ENCODE results near the gene CLDN22.

Gene CLDN22

GRCh38 chr4:183345261-183345660 is 25.2 kb upstream of the CLDN22 start:
- no peak overlapping the region for H3K4ac ChIP-seq (ENCODE audit: low read length)

GRCh38 chr4:183344523-183345255 is 24.6 kb upstream of the CLDN22 start:
- Histone ChIP-seq H3K36me3 (replicated peaks in 1 of 2; ENCODE audit: control insufficient read depth in 2 of 2, insufficient read depth in 2 of 2, low read length in 2 of 2) (no peaks in the 10 kb centered on the region), H4K91ac (ENCODE audit: low read depth, low read length, poor library complexity) (no peak overlapping the region), H2BK15ac (ENCODE audit: low read length) (no peak overlapping the region), H3K27ac (replicated peaks; ENCODE audit: low read length) (no peak overlapping the region), H3K27me3 (ENCODE audit: control insufficient read depth in 3 of 3, insufficient read depth in 3 of 3, low read depth in 1 of 3, low read length in 3 of 3) (no peaks in the 10 kb centered on the region), H3K4me3 (ENCODE audit: low read length in 2 of 2) (peak overlapping the region in 1 of 2 donors; percentile 36), H3K14ac (ENCODE audit: low read length) (no peak overlapping the region), H4K8ac (ENCODE audit: low read depth, low read length) (no peak overlapping the region), H2AFZ (ENCODE audit: low read length) (no peak overlapping the region), H3K79me1 (ENCODE audit: low read depth, low read length) (no peaks in the 10 kb centered on the region), H2BK120ac (ENCODE audit: low read depth, low read length) (no peak overlapping the region), H2AK5ac (ENCODE audit: low read depth, low read length) (peak overlapping the region; percentile 32), H3K9me3 (replicated peaks in 1 of 2; ENCODE audit: control insufficient read depth in 2 of 2, insufficient read depth in 1 of 2, low read depth in 1 of 2, low read length in 2 of 2) (no peaks in the 10 kb centered on the region), H3K9ac (ENCODE audit: low read depth, low read length, poor library complexity) (no peak overlapping the region), H2BK5ac (ENCODE audit: low read length) (no peak overlapping the region), H3K4me2 (ENCODE audit: insufficient read depth, low read length, poor library complexity, severe bottlenecking) (no peak overlapping the region), H3K18ac (ENCODE audit: low read length) (peak overlapping the region; percentile 62), H3K23ac (ENCODE audit: low read depth, low read length, poor library complexity) (no peak overlapping the region), H2BK12ac (ENCODE audit: low read length) (no peak overlapping the region), H3K4me1 (ENCODE audit: control insufficient read depth in 2 of 2, insufficient read depth in 1 of 2, low read depth in 1 of 2, low read length in 2 of 2) (peaks cover 0 to 6% of the 10 kb centered on the region in 2 donors), H3K4ac (ENCODE audit: low read length) (no peak overlapping the region)
- no peak for DNase-seq (ENCODE audit: low spot score)
- WGBS, 2 donors (ENCODE audit: extremely low coverage in 2 of 2, insufficient read length in 2 of 2, insufficient replicate concordance in 1 of 2): no CpG with 5 or more reads among the region's 15 CpGs

More at GRCh38 chr4:183345261-183345660, 25.2 kb upstream of the CLDN22 start:
- no peak overlapping the region for H3K4me3 ChIP-seq (ENCODE audit: low read length in 2 of 2)
- no peak for DNase-seq (ENCODE audit: low spot score)
- no peaks in the 10 kb centered on the region for H3K27me3 ChIP-seq (ENCODE audit: control insufficient read depth in 3 of 3, insufficient read depth in 3 of 3, low read depth in 1 of 3, low read length in 3 of 3)
- no peak overlapping the region for H3K9ac ChIP-seq (ENCODE audit: low read depth, low read length, poor library complexity)
- no peak overlapping the region for H2AK5ac ChIP-seq (ENCODE audit: low read depth, low read length)
- no peak overlapping the region for H3K14ac ChIP-seq (ENCODE audit: low read length)
- H3K18ac ChIP-seq (ENCODE audit: low read length): no peak overlapping the region
- H3K79me1 ChIP-seq (ENCODE audit: low read depth, low read length): no peaks in the 10 kb centered on the region
- whole genome bisulfite sequencing, 2 donors (ENCODE audit: extremely low coverage in 2 of 2, insufficient read length in 2 of 2, insufficient replicate concordance in 1 of 2): no CpG with 5 or more reads among the region's 4 CpGs
- no peak overlapping the region for H3K4me2 ChIP-seq (ENCODE audit: insufficient read depth, low read length, poor library complexity, severe bottlenecking)
- H3K23ac ChIP-seq (ENCODE audit: low read depth, low read length, poor library complexity): no peak overlapping the region
- H3K27ac ChIP-seq (replicated peaks; ENCODE audit: low read length): no peak overlapping the region
- no peaks in the 10 kb centered on the region for H3K36me3 ChIP-seq (replicated peaks in 1 of 2; ENCODE audit: control insufficient read depth in 2 of 2, insufficient read depth in 2 of 2, low read length in 2 of 2)
- H4K8ac ChIP-seq (ENCODE audit: low read depth, low read length): no peak overlapping the region
- H3K9me3 ChIP-seq (replicated peaks in 1 of 2; ENCODE audit: control insufficient read depth in 2 of 2, insufficient read depth in 1 of 2, low read depth in 1 of 2, low read length in 2 of 2): no peaks in the 10 kb centered on the region
- H4K91ac ChIP-seq (ENCODE audit: low read depth, low read length, poor library complexity): no peak overlapping the region
- H2AFZ ChIP-seq (ENCODE audit: low read length): peak overlapping the region; percentile 62
- no peak overlapping the region for H2BK5ac ChIP-seq (ENCODE audit: low read length)
- H2BK15ac ChIP-seq (ENCODE audit: low read length): no peak overlapping the region
- H2BK12ac ChIP-seq (ENCODE audit: low read length): no peak overlapping the region
- H2BK120ac ChIP-seq (ENCODE audit: low read depth, low read length): no peak overlapping the region
- H3K4me1 ChIP-seq (ENCODE audit: control insufficient read depth in 2 of 2, insufficient read depth in 1 of 2, low read depth in 1 of 2, low read length in 2 of 2): peaks cover 0 to 6% of the 10 kb centered on the region in 2 donors

- Histone ChIP-seq H4K8ac (ENCODE audit: low read depth, low read length) (no peak overlapping the region), H3K18ac (ENCODE audit: low read length) (no peak overlapping the region), H3K4ac (ENCODE audit: low read length) (no peak overlapping the region), H2AFZ (ENCODE audit: low read length) (no peak overlapping the region), H3K27ac (replicated peaks; ENCODE audit: low read length) (no peak overlapping the region), H2AK5ac (ENCODE audit: low read depth, low read length) (no peak overlapping the region), H3K14ac (ENCODE audit: low read length) (no peak overlapping the region), H3K27me3 (ENCODE audit: control insufficient read depth in 3 of 3, insufficient read depth in 3 of 3, low read depth in 1 of 3, low read length in 3 of 3) (no peaks in the 10 kb centered on the region), H3K9ac (ENCODE audit: low read depth, low read length, poor library complexity) (no peak overlapping the region), H2BK15ac (ENCODE audit: low read length) (no peak overlapping the region), H3K4me2 (ENCODE audit: insufficient read depth, low read length, poor library complexity, severe bottlenecking) (no peak overlapping the region), H2BK120ac (ENCODE audit: low read depth, low read length) (no peak overlapping the region), H2BK5ac (ENCODE audit: low read length) (no peak overlapping the region), H3K4me1 (ENCODE audit: control insufficient read depth in 2 of 2, insufficient read depth in 1 of 2, low read depth in 1 of 2, low read length in 2 of 2) (peaks cover 0 to 6% of the 10 kb centered on the region in 2 donors), H2BK12ac (ENCODE audit: low read length) (no peak overlapping the region), H4K91ac (ENCODE audit: low read depth, low read length, poor library complexity) (no peak overlapping the region), H3K23ac (ENCODE audit: low read depth, low read length, poor library complexity) (no peak overlapping the region), H3K4me3 (ENCODE audit: low read length in 2 of 2) (no peak overlapping the region), H3K9me3 (replicated peaks in 1 of 2; ENCODE audit: control insufficient read depth in 2 of 2, insufficient read depth in 1 of 2, low read depth in 1 of 2, low read length in 2 of 2) (no peaks in the 10 kb centered on the region), H3K36me3 (replicated peaks in 1 of 2; ENCODE audit: control insufficient read depth in 2 of 2, insufficient read depth in 2 of 2, low read length in 2 of 2) (no peaks in the 10 kb centered on the region), H3K79me1 (ENCODE audit: low read depth, low read length) (no peaks in the 10 kb centered on the region)
- WGBS, 2 donors (ENCODE audit: extremely low coverage in 2 of 2, insufficient read length in 2 of 2, insufficient replicate concordance in 1 of 2): no CpG with 5 or more reads among the region's 7 CpGs
- no peak for DNase-seq (ENCODE audit: low spot score)
These were observed 23.7 kb upstream of the CLDN22 start for GRCh38 chr4:183343730-183344129.

- Histone ChIP-seq H3K4me2 (ENCODE audit: insufficient read depth, low read length, poor library complexity, severe bottlenecking) (no peak overlapping the region), H3K4me3 (ENCODE audit: low read length in 2 of 2) (no peak overlapping the region), H3K27me3 (ENCODE audit: control insufficient read depth in 3 of 3, insufficient read depth in 3 of 3, low read depth in 1 of 3, low read length in 3 of 3) (no peaks in the 10 kb centered on the region), H2BK15ac (ENCODE audit: low read length) (peak overlapping the region; percentile 30), H2BK5ac (ENCODE audit: low read length) (peak overlapping the region; percentile 68), H3K9me3 (replicated peaks in 1 of 2; ENCODE audit: control insufficient read depth in 2 of 2, insufficient read depth in 1 of 2, low read depth in 1 of 2, low read length in 2 of 2) (no peaks in the 10 kb centered on the region), H4K8ac (ENCODE audit: low read depth, low read length) (no peak overlapping the region), H2AFZ (ENCODE audit: low read length) (no peak overlapping the region), H3K14ac (ENCODE audit: low read length) (no peak overlapping the region), H2AK5ac (ENCODE audit: low read depth, low read length) (peak overlapping the region; percentile 32), H3K27ac (replicated peaks; ENCODE audit: low read length) (no peak overlapping the region), H3K4ac (ENCODE audit: low read length) (no peak overlapping the region), H3K9ac (ENCODE audit: low read depth, low read length, poor library complexity) (no peak overlapping the region), H3K18ac (ENCODE audit: low read length) (peak overlapping the region; percentile 24), H2BK120ac (ENCODE audit: low read depth, low read length) (no peak overlapping the region), H3K4me1 (ENCODE audit: control insufficient read depth in 2 of 2, insufficient read depth in 1 of 2, low read depth in 1 of 2, low read length in 2 of 2) (peaks cover 0 to 6% of the 10 kb centered on the region in 2 donors), H3K79me1 (ENCODE audit: low read depth, low read length) (no peaks in the 10 kb centered on the region), H3K23ac (ENCODE audit: low read depth, low read length, poor library complexity) (no peak overlapping the region), H2BK12ac (ENCODE audit: low read length) (no peak overlapping the region), H4K91ac (ENCODE audit: low read depth, low read length, poor library complexity) (no peak overlapping the region), H3K36me3 (replicated peaks in 1 of 2; ENCODE audit: control insufficient read depth in 2 of 2, insufficient read depth in 2 of 2, low read length in 2 of 2) (no peaks in the 10 kb centered on the region)
- DNase-seq (ENCODE audit: low spot score): no peak
- no CpG with 5 or more reads among the region's 40 CpGs for WGBS, 2 donors (ENCODE audit: extremely low coverage in 2 of 2, insufficient read length in 2 of 2, insufficient replicate concordance in 1 of 2)
These were observed 22.8 kb upstream of the CLDN22 start for GRCh38 chr4:183342541-183343533.

All from neuronal stem cell (in vitro differentiated cells).